Keratinocyte (primary cell): ENCODE data around the gene DCHS1. TPM values are rescaled to one million over a fixed set of nuclear protein-coding genes. Genes with fewer than 3 reads are reported as not detected.

Source experiments
- DNase-seq: peaks from one replicate; pipeline ENCODE4 v3.0.0-alpha.2; 2011; ENCODE audit warnings: low read depth, missing footprints, low spot score
- FAIRE-seq: peaks from 2 replicates; lab custom pipeline; 2011; peaks lifted over from hg19 to GRCh38; lab: Jason Lieb, UNC
- H2AFZ ChIP-seq: 2 replicates; pipeline ENCODE4 v1.6.0; 2012; ENCODE audit warnings: low read length, control low read depth, inconsistent platforms; ENCODE audit not compliant: control insufficient read depth
- H3K27ac ChIP-seq: 2 replicates; pipeline ENCODE4 v1.5.1; 2011; ENCODE audit warnings: low read length; ENCODE audit not compliant: control insufficient read depth, insufficient read depth
- H3K27me3 ChIP-seq: 3 replicates; pipeline ENCODE4 v1.6.0; 2011; ENCODE audit warnings: low read length; ENCODE audit not compliant: control insufficient read depth, insufficient read depth; ENCODE audit errors: extremely low read depth
- H3K36me3 ChIP-seq, 2 experiments: 2 replicates in 1 of 2; 3 replicates in 1 of 2; pipeline ENCODE4 v1.5.1; 2011; ENCODE audit warnings: low read length in 2 of 2, mild to moderate bottlenecking in 1 of 2; ENCODE audit not compliant: control insufficient read depth in 2 of 2, insufficient read depth in 2 of 2; ENCODE audit errors: extremely low read depth in 1 of 2
- H3K4me1 ChIP-seq: 3 replicates; pipeline ENCODE4 v1.5.1; 2011; ENCODE audit warnings: low read length; ENCODE audit not compliant: control insufficient read depth, insufficient read depth; ENCODE audit errors: extremely low read depth
- H3K4me2 ChIP-seq: 3 replicates; pipeline ENCODE4 v1.6.0; 2011; ENCODE audit warnings: low read depth, low read length; ENCODE audit not compliant: control insufficient read depth, insufficient read depth; ENCODE audit errors: extremely low read depth
- H3K4me3 ChIP-seq, 3 experiments: fragments of 200-600 bp in 1 of 3; sonication (generic) in 1 of 3; 2 replicates in 2 of 3; 3 replicates in 1 of 3; pipeline ENCODE4 v1.5.1; 2011 to 2016; ENCODE audit warnings: low read length in 3 of 3, mild to moderate bottlenecking in 3 of 3, control low read depth in 2 of 3, inconsistent platforms in 1 of 3, low read depth in 1 of 3, mixed read lengths in 1 of 3, mixed run types in 1 of 3, moderate library complexity in 1 of 3; ENCODE audit not compliant: control insufficient read depth in 2 of 3, insufficient read depth in 2 of 3; ENCODE audit errors: extremely low read depth in 1 of 3
- H3K79me2 ChIP-seq: 2 replicates; pipeline ENCODE4 v1.6.0; 2012; ENCODE audit warnings: low read length; ENCODE audit not compliant: control insufficient read depth, insufficient read depth
- H3K9ac ChIP-seq: 3 replicates; pipeline ENCODE4 v1.6.0; 2011; ENCODE audit warnings: low read length; ENCODE audit not compliant: control insufficient read depth, insufficient read depth; ENCODE audit errors: extremely low read depth
- H3K9me1 ChIP-seq: 3 replicates; pipeline ENCODE4 v1.6.0; 2011; ENCODE audit warnings: low read length; ENCODE audit not compliant: control insufficient read depth, insufficient read depth; ENCODE audit errors: extremely low read depth
- H3K9me3 ChIP-seq: 2 replicates; pipeline ENCODE4 v1.5.1; 2012; ENCODE audit warnings: low read depth, low read length; ENCODE audit not compliant: control insufficient read depth
- H4K20me1 ChIP-seq: 3 replicates; pipeline ENCODE4 v1.6.0; 2011; ENCODE audit warnings: low read length; ENCODE audit not compliant: control insufficient read depth, insufficient read depth; ENCODE audit errors: extremely low read depth
- EZH2 ChIP-seq: IDR thresholded peaks from one replicate; pipeline ENCODE4 v1.6.1; 2012; ENCODE audit warnings: inconsistent platforms, mild to moderate bottlenecking, low read length, moderate library complexity
- dilution Hi-C: fragments of 300-500 bp; cut with MboI; formaldehyde crosslinking; loops from one replicate; pipeline ENCODE4 v1.7.0; 2020; ENCODE audit warnings: low sequenced_read_pairs; ENCODE audit not compliant: extremely low pct_ligation_motif_present
- polyA plus RNA-seq, 5 experiments: library from polyadenylated mRNA; depleted of rRNA in 3 of 5; stranded (reverse) in 3 of 5; stranded (forward) in 1 of 5; unstranded in 1 of 5; fragments of >200 nt; gene quantifications; 1 replicate in 1 of 5; 2 replicates in 3 of 5; 3 replicates in 1 of 5; pipeline versions ENCODE4 v1.2.1 to v1.2.3, GENCODE V29; 2011 to 2012; ENCODE audit warnings: missing spikeins in 2 of 5, low read depth in 1 of 5, low replicate concordance in 1 of 5
- TF ChIP-seq, protein P1 (sequence below), 3 experiments: IDR thresholded peaks in 1 of 3; conservative IDR thresholded peaks in 1 of 3; optimal IDR thresholded peaks in 1 of 3; 2 replicates in 2 of 3; 3 replicates in 1 of 3; pipeline versions ENCODE3 to v1.5.1; 2011; ENCODE audit warnings: low read length in 3 of 3, mild to moderate bottlenecking in 3 of 3, moderate library complexity in 2 of 3, control low read depth in 1 of 3, inconsistent platforms in 1 of 3; ENCODE audit not compliant: insufficient read depth in 2 of 3; ENCODE audit errors: extremely low read depth in 1 of 3

DCHS1 gene
- polyA plus RNA-seq, 1 donor (not counting 4 experiments of a cell fraction or from before 2014, with no cell fraction given) = 0.03 TPM

DNA sequence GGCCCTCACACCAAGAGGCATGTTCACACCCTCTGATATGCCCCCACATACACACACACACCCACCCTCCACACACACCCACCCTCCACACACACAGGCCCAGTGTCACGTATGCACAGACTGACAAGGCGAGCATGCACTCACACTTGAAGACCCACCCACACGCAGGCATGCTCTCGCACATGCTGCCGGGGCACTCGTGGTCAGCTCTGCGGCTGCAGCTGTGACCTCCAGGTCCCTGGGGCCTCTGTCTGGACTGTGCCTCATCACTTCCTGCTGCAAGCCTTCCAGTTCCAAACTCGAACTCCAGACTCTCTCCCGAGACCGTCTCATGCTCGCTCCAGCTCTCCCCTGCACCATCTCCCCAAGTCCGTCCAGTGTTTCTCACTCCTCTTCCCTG lies 9.5 kb downstream of the DCHS1 start:
- Histone ChIP-seq H3K79me2 (no peaks in the 10 kb centered on the region), H3K9me3 (no peaks in the 10 kb centered on the region), H3K4me2 (no peak overlapping the region), H3K4me3 (no peak overlapping the region), H3K36me3 (no peaks in the 10 kb centered on the region), H3K27ac (no peak overlapping the region), H3K9me1 (no peaks in the 10 kb centered on the region), H3K9ac (no peak overlapping the region), H4K20me1 (no peaks in the 10 kb centered on the region), H3K4me1 (no peaks in the 10 kb centered on the region), H2AFZ (no peak overlapping the region), H3K27me3 (peaks cover 12% of the 10 kb centered on the region)
- dilution Hi-C loops = no loop called here
- TF ChIP-seq EZH2 = no peak
- TF ChIP-seq, protein P1, sequence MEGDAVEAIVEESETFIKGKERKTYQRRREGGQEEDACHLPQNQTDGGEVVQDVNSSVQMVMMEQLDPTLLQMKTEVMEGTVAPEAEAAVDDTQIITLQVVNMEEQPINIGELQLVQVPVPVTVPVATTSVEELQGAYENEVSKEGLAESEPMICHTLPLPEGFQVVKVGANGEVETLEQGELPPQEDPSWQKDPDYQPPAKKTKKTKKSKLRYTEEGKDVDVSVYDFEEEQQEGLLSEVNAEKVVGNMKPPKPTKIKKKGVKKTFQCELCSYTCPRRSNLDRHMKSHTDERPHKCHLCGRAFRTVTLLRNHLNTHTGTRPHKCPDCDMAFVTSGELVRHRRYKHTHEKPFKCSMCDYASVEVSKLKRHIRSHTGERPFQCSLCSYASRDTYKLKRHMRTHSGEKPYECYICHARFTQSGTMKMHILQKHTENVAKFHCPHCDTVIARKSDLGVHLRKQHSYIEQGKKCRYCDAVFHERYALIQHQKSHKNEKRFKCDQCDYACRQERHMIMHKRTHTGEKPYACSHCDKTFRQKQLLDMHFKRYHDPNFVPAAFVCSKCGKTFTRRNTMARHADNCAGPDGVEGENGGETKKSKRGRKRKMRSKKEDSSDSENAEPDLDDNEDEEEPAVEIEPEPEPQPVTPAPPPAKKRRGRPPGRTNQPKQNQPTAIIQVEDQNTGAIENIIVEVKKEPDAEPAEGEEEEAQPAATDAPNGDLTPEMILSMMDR (optimal IDR thresholded peaks at IDR 0.05 in 1 of 3, IDR thresholded peaks at IDR 0.05 in 1 of 3, conservative IDR thresholded peaks at IDR 0.05 in 1 of 3; ENCODE audit: extremely low read depth in 1 of 3, insufficient read depth in 2 of 3, low read length in 3 of 3) = no peak
- DNase-seq (no peak), FAIRE-seq (no peak)

DNA sequence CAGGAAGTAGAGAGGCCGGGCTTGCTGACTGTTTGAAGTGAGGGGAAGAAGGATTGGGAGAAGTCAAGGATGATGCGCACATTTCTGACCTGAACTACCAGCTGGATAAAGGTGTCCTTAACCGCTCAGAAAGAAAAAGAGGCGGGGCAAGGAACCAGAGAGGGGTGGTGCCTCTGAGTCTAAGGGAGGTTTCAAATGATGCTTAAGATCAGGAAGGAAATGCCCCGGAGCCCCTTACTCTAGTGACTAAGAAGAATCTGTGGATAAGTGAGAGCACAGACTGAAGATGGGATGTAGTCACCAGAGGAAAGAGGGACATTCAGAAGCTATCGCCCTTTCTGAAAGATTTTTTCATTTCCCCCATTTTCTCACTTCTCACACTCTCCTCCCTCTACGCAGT lies 12.7 kb downstream of the DCHS1 start:
- Histone ChIP-seq H3K9ac (no peak overlapping the region), H4K20me1 (no peaks in the 10 kb centered on the region), H3K4me1 (no peaks in the 10 kb centered on the region), H3K27me3 (no peaks in the 10 kb centered on the region), H3K4me2 (no peak overlapping the region), H3K4me3 (no peak overlapping the region), H3K9me1 (no peaks in the 10 kb centered on the region), H3K36me3 (no peaks in the 10 kb centered on the region), H2AFZ (no peak overlapping the region), H3K27ac (no peak overlapping the region), H3K79me2 (no peaks in the 10 kb centered on the region), H3K9me3 (no peaks in the 10 kb centered on the region)
- dilution Hi-C loops = no loop called here
- no peak for TF ChIP-seq EZH2
- TF ChIP-seq, protein P1 (optimal IDR thresholded peaks at IDR 0.05 in 1 of 3, IDR thresholded peaks at IDR 0.05 in 1 of 3, conservative IDR thresholded peaks at IDR 0.05 in 1 of 3; ENCODE audit: extremely low read depth in 1 of 3, insufficient read depth in 2 of 3, low read length in 3 of 3) = no peak
- no peak for FAIRE-seq
- DNase-seq = no peak
